Stimulated activated CD4-positive, alpha-beta T cell treated with anti-CD3 and anti-CD28 coated beads, Interleukin-2, amount 100 ng/mL, for 48 hours (primary cell): ENCODE data around the gene WWOX.

ENCODE experiments used
- DNase-seq, 2 donors: peaks; one replicate each; pipeline ENCODE4 v3.0.0-alpha.2; 2020

The WWOX gene

GRCh38 chr16:78483124-78483992 lies 383.9 kb downstream of the WWOX start:
- DNase-seq = no peak

DNA sequence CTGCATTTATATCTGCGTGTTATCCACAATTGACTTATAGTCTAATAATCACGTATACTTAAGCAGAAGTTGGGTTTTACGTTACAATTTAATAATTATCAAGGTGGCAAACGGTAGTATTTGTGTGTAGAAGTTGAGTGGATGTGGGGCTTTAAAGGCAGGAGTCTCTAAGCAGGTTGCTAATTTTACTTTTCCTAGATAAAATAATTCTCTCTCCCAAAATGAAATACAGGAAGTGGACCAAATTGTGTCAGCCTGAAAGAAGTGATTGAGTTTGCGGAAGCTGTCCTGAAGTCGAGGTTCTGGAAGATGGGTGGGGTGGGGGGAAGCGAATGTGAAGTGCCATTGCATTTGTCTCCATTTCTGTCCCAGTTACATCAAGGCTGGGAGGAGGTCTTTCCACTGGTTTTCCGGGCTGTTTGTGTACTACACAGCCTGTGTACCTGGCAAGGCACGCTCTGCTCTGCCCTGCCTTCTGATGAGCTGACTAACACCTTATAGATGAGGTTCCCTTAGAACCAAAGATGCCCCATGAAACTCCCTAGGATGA lies 385.1 kb downstream of the WWOX start:
- DNase-seq = no peak

DNA sequence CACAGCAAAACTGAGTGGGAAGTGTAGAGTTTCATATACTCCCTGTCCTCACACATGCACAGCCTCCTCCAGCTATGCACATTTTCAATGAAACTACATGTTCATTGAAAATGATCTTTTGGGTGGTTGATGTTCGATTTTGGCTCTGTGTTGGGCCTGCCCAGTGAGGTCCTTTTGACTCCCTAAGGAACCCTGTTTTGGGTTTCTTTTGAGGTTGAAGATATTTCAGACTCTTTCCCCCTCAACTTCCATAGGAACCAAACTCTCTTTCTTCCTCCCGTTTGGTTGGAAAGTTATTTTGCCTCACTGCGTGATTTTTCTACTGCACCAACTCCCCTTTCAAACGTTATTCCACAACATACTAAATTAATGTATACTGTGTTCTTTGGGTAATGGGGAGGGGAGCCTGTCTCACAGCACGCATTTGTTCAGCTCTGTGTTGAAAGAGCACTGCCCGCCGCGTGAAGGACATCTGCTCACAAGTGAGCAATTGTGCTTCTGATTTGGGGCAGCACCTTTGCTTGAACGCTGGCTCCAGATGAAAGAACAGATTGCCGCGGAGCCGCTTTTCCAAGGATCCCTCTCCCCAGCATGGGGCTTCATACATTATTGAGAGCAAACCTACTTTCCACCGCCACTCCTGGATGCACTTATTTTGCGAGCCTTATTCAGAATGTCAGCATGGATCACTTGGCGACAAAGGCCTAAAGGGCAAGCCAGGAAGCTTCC lies 385.9 kb downstream of the WWOX start:
- DNase-seq = no peak

DNA sequence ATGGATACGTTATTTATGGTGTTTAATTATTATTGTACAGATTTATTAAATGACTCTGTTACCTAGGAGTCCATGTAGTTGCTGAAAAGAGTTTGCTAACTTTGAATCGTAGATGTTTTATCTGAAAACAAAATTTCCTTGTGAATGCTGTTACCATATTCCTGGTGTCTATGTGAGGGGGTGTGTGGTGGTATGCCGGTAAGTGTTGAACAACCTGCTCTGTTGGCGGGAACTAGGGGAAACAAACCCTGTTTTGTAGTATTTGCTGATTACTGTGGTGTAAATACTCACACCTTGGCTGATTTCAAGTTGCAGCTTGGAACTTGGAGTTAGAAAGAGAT lies 386.4 kb downstream of the WWOX start:
- DNase-seq = no peak

DNA sequence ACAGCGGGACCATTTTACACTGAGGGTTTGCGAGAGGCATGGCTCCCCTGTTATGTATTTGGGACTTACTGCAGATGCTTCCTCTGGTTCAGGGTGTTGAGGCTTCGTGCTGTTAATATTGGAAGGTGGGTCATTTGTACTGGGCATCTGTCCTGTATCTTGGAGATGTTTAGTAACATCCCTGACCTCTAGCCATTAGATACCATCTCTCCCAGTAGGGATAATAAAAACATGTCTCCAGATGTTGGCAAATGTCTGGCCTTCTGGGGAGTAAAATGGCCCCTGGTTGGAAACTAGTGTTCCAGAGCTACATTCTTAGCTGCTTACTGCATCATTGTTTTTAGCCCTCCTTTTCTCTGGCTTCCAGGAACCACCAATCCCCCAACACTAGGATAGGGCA lies 388.0 kb downstream of the WWOX start:
- DNase-seq = no peak

DNA sequence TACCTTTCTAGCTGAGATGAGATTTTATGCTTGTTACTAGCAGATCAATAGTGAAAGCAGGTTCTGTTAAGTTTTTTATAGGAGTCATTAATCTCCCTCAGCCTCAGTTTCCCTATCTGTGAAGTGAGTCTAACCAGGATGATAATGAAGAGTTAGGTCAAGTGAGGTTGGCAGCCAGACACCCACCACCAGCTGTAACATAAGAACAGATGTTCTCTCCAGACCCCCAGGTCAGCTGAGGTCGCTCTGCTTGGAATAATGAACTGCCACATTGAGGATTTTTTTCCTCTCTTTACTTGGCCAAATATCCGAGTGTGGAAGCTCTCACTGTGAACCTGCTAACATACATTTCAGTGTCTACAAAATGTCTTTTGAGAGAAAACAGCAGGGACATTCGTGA lies 389.6 kb downstream of the WWOX start:
- no peak for DNase-seq

DNA sequence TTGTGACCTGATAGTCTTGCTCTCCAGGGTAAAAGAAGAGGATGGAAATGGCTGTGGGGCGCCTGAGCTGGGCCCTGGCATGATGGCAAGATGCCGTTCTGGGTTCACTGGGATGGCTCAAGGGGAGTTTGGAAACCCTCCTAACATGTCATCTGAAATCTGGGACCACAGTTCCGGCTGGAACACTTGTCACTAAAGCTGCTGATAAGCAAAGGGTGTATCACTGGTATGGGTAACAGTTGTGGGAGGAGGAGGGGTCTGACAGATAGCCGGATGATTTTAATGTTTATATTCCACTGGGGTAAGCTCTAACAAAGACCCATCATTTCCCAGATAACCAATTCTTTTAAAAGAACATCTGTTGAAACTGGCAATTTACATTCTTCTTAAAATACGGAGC lies 390.2 kb downstream of the WWOX start:
- no peak for DNase-seq

DNA sequence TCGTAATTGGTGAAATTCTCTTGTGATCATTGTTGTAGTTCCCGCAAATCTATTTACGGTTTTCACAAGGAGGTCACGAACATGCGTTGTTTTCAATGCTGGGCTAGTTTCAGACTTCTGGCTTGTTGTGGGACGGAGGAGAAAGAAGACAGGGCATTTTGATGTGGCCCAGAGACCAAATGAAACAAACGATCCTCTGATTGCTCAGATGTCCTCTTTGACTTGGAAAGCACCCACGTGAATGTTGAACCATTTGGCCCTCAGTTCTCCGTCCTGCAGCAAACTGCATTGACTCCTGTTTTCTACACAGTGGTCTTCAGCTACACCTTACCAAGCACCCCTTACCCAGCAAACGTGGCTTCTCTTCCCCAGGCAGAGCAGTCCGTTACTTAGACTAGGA lies 391.0 kb downstream of the WWOX start:
- DNase-seq = no peak

GRCh38 chr16:78490847-78491246 lies 391.4 kb downstream of the WWOX start:
- DNase-seq = no peak

- no peak for DNase-seq
Measured at GRCh38 chr16:78493573-78493972, 394.1 kb downstream of the WWOX start.

- DNase-seq = no peak
Measured at GRCh38 chr16:78494105-78494504, 394.7 kb downstream of the WWOX start.

DNA sequence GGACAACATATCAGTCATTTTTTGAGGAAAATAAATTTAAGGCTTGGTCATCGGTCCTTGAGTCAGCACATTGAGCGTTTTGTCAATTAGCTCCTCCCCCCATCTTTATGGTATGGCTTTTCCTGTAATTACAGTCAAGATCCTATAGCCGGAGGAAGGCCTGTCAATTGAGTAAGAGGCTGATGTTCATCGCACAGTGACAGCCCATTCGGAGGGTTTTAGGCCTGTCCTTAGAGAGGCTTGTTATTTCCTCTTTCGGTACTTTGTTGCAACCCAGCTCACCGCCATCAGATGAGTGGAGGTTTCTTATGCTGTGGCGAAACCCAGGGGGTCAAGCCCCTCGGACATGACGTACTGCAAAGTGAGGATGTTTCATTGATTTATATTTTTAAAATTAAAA lies 395.2 kb downstream of the WWOX start:
- no peak for DNase-seq

GRCh38 chr16:78496189-78496588 lies 396.7 kb downstream of the WWOX start:
- no peak for DNase-seq

GRCh38 chr16:78499399-78499798 lies 399.9 kb downstream of the WWOX start:
- no peak for DNase-seq

DNA sequence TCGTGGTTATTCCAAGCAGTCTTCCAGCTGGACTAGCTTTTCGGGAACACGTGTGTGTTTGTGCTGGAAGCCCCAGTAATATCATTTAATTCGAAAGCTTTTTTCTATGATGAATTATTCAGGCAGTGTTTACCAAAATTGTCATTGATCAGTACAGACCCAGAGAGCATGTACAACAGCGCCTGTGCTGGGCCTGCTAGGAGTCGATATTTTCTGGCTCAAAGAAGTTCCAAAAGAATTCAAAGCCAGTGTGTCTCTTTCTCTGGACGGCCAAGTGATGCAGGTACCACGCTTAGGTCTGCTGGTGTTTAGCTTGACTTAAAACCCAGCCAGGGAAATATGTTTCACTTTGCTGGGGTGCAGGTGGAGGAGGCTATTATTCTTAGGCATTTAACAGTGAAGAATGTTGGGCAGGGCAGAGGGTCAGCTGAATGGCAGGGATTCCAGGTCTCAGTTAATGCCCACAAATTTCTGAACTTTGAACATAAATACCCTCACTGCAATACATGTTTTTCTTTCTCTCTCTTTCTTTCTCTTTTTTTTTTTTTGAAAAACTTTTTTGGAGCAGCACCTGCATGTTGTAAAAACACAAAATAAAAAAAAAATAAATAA lies 401.3 kb downstream of the WWOX start:
- no peak for DNase-seq

- DNase-seq = no peak
Measured at GRCh38 chr16:78501744-78502143, 402.3 kb downstream of the WWOX start.

GRCh38 chr16:78502812-78503350 lies 403.4 kb downstream of the WWOX start:
- DNase-seq = no peak

DNA sequence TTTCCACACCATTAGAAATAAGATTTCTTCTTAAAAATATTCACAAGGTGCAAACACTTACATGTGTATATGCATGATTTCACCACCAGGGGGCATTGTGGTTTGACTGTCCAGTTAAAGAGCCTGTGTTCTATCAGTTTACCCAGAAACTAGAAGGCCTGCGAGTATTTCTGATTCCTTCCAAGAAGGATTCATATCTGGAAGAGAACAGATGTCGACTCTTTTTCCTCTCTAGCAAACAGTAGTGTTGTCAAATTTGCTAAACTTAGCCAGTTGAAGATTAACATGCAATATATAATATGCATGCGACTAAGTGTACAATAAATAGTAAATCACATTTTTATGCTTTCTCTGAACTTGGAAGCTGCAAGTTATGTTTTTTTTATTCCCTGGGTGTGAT lies 404.1 kb downstream of the WWOX start:
- peak; percentile 48 to 53 for DNase-seq

GRCh38 chr16:78504401-78504851 lies 405.0 kb downstream of the WWOX start:
- no peak for DNase-seq

GRCh38 chr16:78505036-78505435 lies 405.6 kb downstream of the WWOX start:
- DNase-seq = no peak

- DNase-seq = no peak
Measured at GRCh38 chr16:78505544-78506366, 406.3 kb downstream of the WWOX start.
